Glutamatergic neuron (in vitro differentiated cells): ENCODE results near the gene BAZ1A. TPM values are rescaled to one million over a fixed set of nuclear protein-coding genes. Genes with fewer than 3 reads are reported as not detected.
"Not testable (repeated sequence)": the region's sequence is repeated elsewhere in the genome, so short reads cannot be mapped to it uniquely, and the experiment has no call there.

ENCODE experiments used
- DNase-seq: peaks from one replicate; pipeline ENCODE4 v3.0.0; 2022
- H3K27ac Mint-ChIP-seq: one replicate; pipeline ENCODE4 v1.8.0; 2020; ENCODE audit warnings: mild to moderate bottlenecking, mixed read lengths, inconsistent platforms; ENCODE audit not compliant: unreplicated experiment
- H3K27me3 Mint-ChIP-seq: one replicate; pipeline ENCODE4 v1.8.0; 2020; ENCODE audit warnings: mild to moderate bottlenecking, moderate library complexity, mixed read lengths, inconsistent platforms; ENCODE audit not compliant: unreplicated experiment
- H3K36me3 Mint-ChIP-seq: one replicate; pipeline ENCODE4 v1.8.0; 2020; ENCODE audit warnings: mild to moderate bottlenecking, mixed read lengths, inconsistent platforms; ENCODE audit not compliant: unreplicated experiment
- H3K4me1 Mint-ChIP-seq: one replicate; pipeline ENCODE4 v1.8.0; 2020; ENCODE audit warnings: mild to moderate bottlenecking, low read depth, mixed read lengths, inconsistent platforms; ENCODE audit not compliant: unreplicated experiment
- H3K4me3 Mint-ChIP-seq: one replicate; pipeline ENCODE4 v1.8.0; 2020; ENCODE audit warnings: mild to moderate bottlenecking, mixed read lengths, inconsistent platforms; ENCODE audit not compliant: unreplicated experiment
- H3K9me3 Mint-ChIP-seq: one replicate; pipeline ENCODE4 v1.8.0; 2020; ENCODE audit warnings: mild to moderate bottlenecking, moderate library complexity, mixed read lengths, inconsistent platforms; ENCODE audit not compliant: unreplicated experiment
- CTCF ChIP-seq: fragments of 200-600 bp; sonication (generic); IDR thresholded peaks from one replicate; pipeline ENCODE4 v1.5.0; 2021; ENCODE audit not compliant: partially characterized antibody, unreplicated experiment
- total RNA-seq: library from RNA; stranded (reverse); fragmentation: NEBNext Ultra II Directional; extraction: Animal tissue kit (Norgen Biotek cat#: 25700); gene quantifications from one replicate; pipeline ENCODE4 v1.2.1, GENCODE V29; 2021; ENCODE audit not compliant: unreplicated experiment

Gene BAZ1A
- total RNA-seq, 1 donor from 2014 or later, result 41.3 TPM

DNA sequence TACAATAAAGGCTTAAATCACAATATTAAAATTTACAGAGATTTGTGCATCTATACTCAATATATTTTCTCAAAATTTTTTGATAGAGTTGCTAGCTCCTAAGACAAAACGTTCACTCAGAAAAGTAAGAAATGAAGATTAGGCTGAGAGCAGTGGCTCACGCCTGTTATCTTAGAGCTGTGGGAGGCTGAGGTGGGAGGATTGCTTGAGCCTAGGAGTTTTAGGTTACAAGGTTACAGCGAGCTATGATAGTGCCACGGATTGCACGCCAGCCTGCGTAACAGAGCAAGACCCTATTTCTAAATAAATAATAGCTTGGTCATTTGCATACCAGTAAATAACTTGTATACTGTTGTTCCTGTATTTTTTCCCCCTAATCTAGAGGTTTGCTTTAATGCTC is 125.8 kb downstream of the BAZ1A start:
- H3K4me3 Mint-ChIP-seq, result no peak overlapping the region
- H3K27me3 Mint-ChIP-seq, result no peaks in the 10 kb centered on the region
- H3K4me1 Mint-ChIP-seq, result no peaks in the 10 kb centered on the region
- DNase-seq, result no peak
- no peaks in the 10 kb centered on the region for H3K9me3 Mint-ChIP-seq
- H3K36me3 Mint-ChIP-seq, result no peaks in the 10 kb centered on the region
- no peak overlapping the region for H3K27ac Mint-ChIP-seq
- TF ChIP-seq CTCF, result no peak

GRCh38 chr14:34742270-34743115 is 132.7 kb downstream of the BAZ1A start:
- Mint-ChIP-seq H3K4me3 (no peak overlapping the region), H3K36me3 (peaks cover 4% of the 10 kb centered on the region), H3K4me1 (no peaks in the 10 kb centered on the region), H3K9me3 (peaks cover 4% of the 10 kb centered on the region), H3K27ac (no peak overlapping the region), H3K27me3 (no peaks in the 10 kb centered on the region)
- TF ChIP-seq CTCF, result no peak
- DNase-seq, result no peak

- H3K4me3 Mint-ChIP-seq, result no peak overlapping the region
- no peak for TF ChIP-seq CTCF
- H3K36me3 Mint-ChIP-seq, result peaks cover 4% of the 10 kb centered on the region
- H3K9me3 Mint-ChIP-seq, result peaks cover 4% of the 10 kb centered on the region
- no peak for DNase-seq
- H3K4me1 Mint-ChIP-seq, result no peaks in the 10 kb centered on the region
- no peak overlapping the region for H3K27ac Mint-ChIP-seq
- peaks cover 2% of the 10 kb centered on the region for H3K27me3 Mint-ChIP-seq
Observed at GRCh38 chr14:34741840-34742239, 133.3 kb downstream of the BAZ1A start.

- H3K9me3 Mint-ChIP-seq, H3K36me3 Mint-ChIP-seq, H3K27me3 Mint-ChIP-seq, H3K4me3 Mint-ChIP-seq, H3K4me1 Mint-ChIP-seq, DNase-seq, H3K27ac Mint-ChIP-seq: not testable (repeated sequence)
Observed at GRCh38 chr14:34740139-34740538, 135.0 kb downstream of the BAZ1A start.

GRCh38 chr14:34737079-34737478 is 138.1 kb downstream of the BAZ1A start:
- H3K27me3 Mint-ChIP-seq, H3K27ac Mint-ChIP-seq, DNase-seq, H3K9me3 Mint-ChIP-seq, H3K36me3 Mint-ChIP-seq, H3K4me1 Mint-ChIP-seq, H3K4me3 Mint-ChIP-seq: not testable (repeated sequence)

DNA sequence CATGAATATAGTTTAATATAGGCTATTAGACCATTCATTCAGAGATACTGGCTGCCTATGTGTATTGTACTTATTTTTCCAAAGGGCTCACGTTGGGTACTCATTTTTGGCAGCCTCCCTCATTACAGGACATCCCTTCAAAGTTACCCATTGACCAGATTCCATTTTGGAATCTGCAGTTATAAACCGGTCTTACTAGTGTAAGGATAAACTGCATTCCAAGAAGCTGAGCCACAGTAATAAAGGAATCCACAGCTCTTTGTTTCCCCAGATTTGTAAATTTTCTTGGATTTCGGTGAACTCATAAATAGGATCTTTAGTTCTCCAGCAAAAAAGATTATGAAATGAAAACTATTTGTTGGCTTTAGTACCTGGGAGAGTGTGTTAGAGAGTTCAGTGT is 141.9 kb downstream of the BAZ1A start:
- TF ChIP-seq CTCF, result no peak
- Mint-ChIP-seq H3K27me3 (peaks cover 2% of the 10 kb centered on the region), H3K9me3 (no peaks in the 10 kb centered on the region), H3K4me3 (no peak overlapping the region), H3K36me3 (no peaks in the 10 kb centered on the region), H3K27ac (no peak overlapping the region), H3K4me1 (no peaks in the 10 kb centered on the region)
- DNase-seq, result no peak
